IMR-90 (cell line): ENCODE data around the gene MERTK. TPM values are rescaled to one million over a fixed set of nuclear protein-coding genes. Genes with fewer than 3 reads are reported as not detected.

Experiments
- ATAC-seq: fragments of 200-7000 bp; cut with Tn5 transposase; 2 replicates; pipeline ENCODE4 v1.9.1; 2020; ENCODE audit warnings: low read depth, mild to moderate bottlenecking, moderate library complexity
- BruUV-seq: library from RNA; stranded (reverse); fragments of 400-500 nt; replicated peaks from 2 replicates; lab custom pipeline; 2021; lab: Mats Ljungman, UMichigan
- CTCF ChIA-PET: fragments of 300-600 bp; formaldehyde crosslinking; extraction: SDS; loops from one replicate; lab custom pipeline; 2021; ENCODE audit warnings: antibody characterized with exemption; lab: Yijun Ruan, JAX
- POLR2A ChIA-PET: fragments of 300-600 bp; sonication (Branson Sonifier 250); formaldehyde crosslinking; loops from one replicate; lab custom pipeline; 2022; ENCODE audit warnings: antibody characterized with exemption; ENCODE audit not compliant: unreplicated experiment; lab: Charles Lee
- DNase-seq: peaks from one replicate; pipeline ENCODE4 v3.0.0; 2013
- H2AFZ ChIP-seq: replicated peaks from 2 replicates; pipeline ENCODE3; 2013; ENCODE audit warnings: low read length, mild to moderate bottlenecking; ENCODE audit not compliant: poor library complexity
- H2AK5ac ChIP-seq: 2 replicates; pipeline ENCODE4 v1.6.1; 2013; ENCODE audit warnings: low read depth, low read length, inconsistent platforms
- H2AK9ac ChIP-seq: replicated peaks from 2 replicates; pipeline ENCODE3; 2013; ENCODE audit warnings: mild to moderate bottlenecking, low read depth, low read length, moderate library complexity; ENCODE audit not compliant: poor library complexity
- H2BK120ac ChIP-seq: 2 replicates; pipeline ENCODE4 v1.6.1; 2013; ENCODE audit warnings: low read depth, low read length, inconsistent platforms
- H2BK15ac ChIP-seq: 3 replicates; pipeline ENCODE4 v1.6.1; 2013; ENCODE audit warnings: low read depth, low read length, inconsistent platforms
- H2BK20ac ChIP-seq: 2 replicates; pipeline ENCODE4 v1.6.1; 2013; ENCODE audit warnings: low read depth, mild to moderate bottlenecking, inconsistent platforms, low read length, moderate library complexity
- H2BK5ac ChIP-seq: 2 replicates; pipeline ENCODE4 v1.6.1; 2013; ENCODE audit warnings: mild to moderate bottlenecking, low read depth, low read length, inconsistent platforms; ENCODE audit not compliant: poor library complexity, severe bottlenecking
- H3K14ac ChIP-seq: replicated peaks from 2 replicates; pipeline ENCODE4 v1.6.1; 2013; ENCODE audit warnings: low read depth, low read length, inconsistent platforms
- H3K18ac ChIP-seq: 2 replicates; pipeline ENCODE4 v1.6.1; 2013; ENCODE audit warnings: low read depth, low read length, control low read depth
- H3K23ac ChIP-seq: 2 replicates; pipeline ENCODE4 v1.6.1; 2013; ENCODE audit warnings: low read depth, low read length, inconsistent platforms
- H3K27ac ChIP-seq: 2 replicates; pipeline ENCODE4 v1.5.1; 2013; ENCODE audit warnings: mild to moderate bottlenecking, control low read depth, low read length; ENCODE audit not compliant: insufficient read depth
- H3K27me3 ChIP-seq: 2 replicates; pipeline ENCODE4 v1.6.1; 2013; ENCODE audit warnings: low read length; ENCODE audit not compliant: control insufficient read depth, insufficient read depth
- H3K36me3 ChIP-seq: 2 replicates; pipeline ENCODE4 v1.6.1; 2013; ENCODE audit warnings: low read length, mixed read lengths; ENCODE audit not compliant: control insufficient read depth, insufficient read depth
- H3K4ac ChIP-seq: 2 replicates; pipeline ENCODE4 v1.6.1; 2013; ENCODE audit warnings: low read depth, low read length, inconsistent platforms
- H3K4me1 ChIP-seq: 2 replicates; pipeline ENCODE4 v1.6.1; 2013; ENCODE audit warnings: low read length, mixed read lengths; ENCODE audit not compliant: control insufficient read depth, insufficient read depth
- H3K4me2 ChIP-seq: 2 replicates; pipeline ENCODE4 v1.6.1; 2013; ENCODE audit warnings: low read depth, mild to moderate bottlenecking, control low read depth, low read length, moderate library complexity
- H3K4me3 ChIP-seq: 2 replicates; pipeline ENCODE4 v1.5.1; 2013; ENCODE audit warnings: low read depth, mild to moderate bottlenecking, control low read depth, low read length, moderate library complexity; ENCODE audit not compliant: insufficient read depth
- H3K56ac ChIP-seq: 2 replicates; pipeline ENCODE4 v1.6.1; 2013; ENCODE audit warnings: low read length, inconsistent platforms; ENCODE audit not compliant: insufficient read depth; ENCODE audit errors: extremely low read depth
- H3K79me1 ChIP-seq, 2 experiments: 2 replicates each; pipeline ENCODE4 v1.6.1; 2013; ENCODE audit warnings: low read length in 2 of 2, inconsistent platforms in 1 of 2, low read depth in 1 of 2
- H3K9ac ChIP-seq: 2 replicates; pipeline ENCODE4 v1.6.1; 2013; ENCODE audit warnings: low read depth, low read length, control low read depth
- H3K9me1 ChIP-seq: 2 replicates; pipeline ENCODE4 v1.6.1; 2013; ENCODE audit warnings: low read length, inconsistent platforms; ENCODE audit not compliant: insufficient read depth
- H3K9me3 ChIP-seq: 2 replicates; pipeline ENCODE4 v1.6.1; 2013; ENCODE audit warnings: low read length; ENCODE audit not compliant: control insufficient read depth, insufficient read depth
- H4K20me1 ChIP-seq: 2 replicates; pipeline ENCODE4 v1.6.1; 2013; ENCODE audit warnings: low read length, inconsistent platforms; ENCODE audit not compliant: insufficient read depth
- H4K5ac ChIP-seq: 2 replicates; pipeline ENCODE4 v1.6.1; 2013; ENCODE audit warnings: mild to moderate bottlenecking, low read depth, low read length, control low read depth
- H4K8ac ChIP-seq, 2 experiments: 2 replicates each; pipeline ENCODE4 v1.6.1; 2013; ENCODE audit warnings: low read depth in 2 of 2, low read length in 2 of 2, control low read depth in 1 of 2, inconsistent platforms in 1 of 2
- H4K91ac ChIP-seq: 2 replicates; pipeline ENCODE4 v1.6.1; 2013; ENCODE audit warnings: low read depth, low read length, inconsistent platforms; ENCODE audit not compliant: insufficient read depth
- BHLHE40 ChIP-seq: fragments of 150-350 bp; IDR thresholded peaks from 2 replicates; pipeline ENCODE4 v1.6.1; 2016; ENCODE audit warnings: mild to moderate bottlenecking, low read depth, low read length
- CEBPB ChIP-seq: IDR thresholded peaks from 2 replicates; pipeline ENCODE4 v1.6.1; 2012; ENCODE audit warnings: low read depth, low read length, improper control_type of control experiment
- FOS ChIP-seq: fragments of 150-350 bp; IDR thresholded peaks from 2 replicates; pipeline ENCODE4 v1.6.1; 2016; ENCODE audit warnings: low read depth, low read length
- MAFK ChIP-seq: IDR thresholded peaks from 2 replicates; pipeline ENCODE4 v1.6.1; 2012; ENCODE audit warnings: low read depth, low read length, improper control_type of control experiment
- MXI1 ChIP-seq: IDR thresholded peaks from 2 replicates; pipeline ENCODE4 v1.6.1; 2012; ENCODE audit warnings: low read depth, mild to moderate bottlenecking, low read length, moderate library complexity, borderline replicate concordance
- NFE2L2 ChIP-seq: fragments of 150-350 bp; IDR thresholded peaks from 2 replicates; pipeline ENCODE4 v1.6.1; 2016; ENCODE audit warnings: low read depth, mild to moderate bottlenecking, low read length
- RCOR1 ChIP-seq: IDR thresholded peaks from 2 replicates; pipeline ENCODE4 v1.6.1; 2012; ENCODE audit warnings: mild to moderate bottlenecking, low read length, improper control_type of control experiment; ENCODE audit not compliant: insufficient replicate concordance
- SMC3 ChIP-seq: fragments of 150-350 bp; IDR thresholded peaks from 2 replicates; pipeline ENCODE4 v1.6.1; 2016; ENCODE audit warnings: low read depth, mild to moderate bottlenecking, antibody characterized with exemption, low read length, moderate library complexity
- WGBS, 2 experiments: methylation state at CpG; one replicate each; pipeline versions ENCODE4 v1.1.5 to v1.1.7; 2013; ENCODE audit warnings: missing lambda C conversion rate in 2 of 2; ENCODE audit not compliant: insufficient read length in 1 of 2; ENCODE audit errors: extremely low coverage in 2 of 2; 5-methylcytosine and 5-hydroxymethylcytosine counted together
- dilution Hi-C: fragments of 300-500 bp; cut with HindIII; formaldehyde crosslinking; loops from one replicate; pipeline ENCODE4 v1.14.3; 2018; ENCODE audit warnings: low sequenced_read_pairs; ENCODE audit not compliant: unreplicated experiment
- in situ Hi-C: fragments of 300-500 bp; cut with MboI; formaldehyde crosslinking; loops from 3 replicates; pipeline ENCODE4 v1.14.3; 2019; ENCODE audit warnings: low sequenced_read_pairs, inconsistent platforms, mixed read lengths
- intact Hi-C: fragments of 100-400 bp; cut with micrococcal nuclease; formaldehyde crosslinking; loops from 2 replicates; pipeline ENCODE4 v1.10.0; 2022
- polyA plus RNA-seq, 3 experiments: library from polyadenylated mRNA; depleted of rRNA; stranded (reverse); fragments of >200 nt; gene quantifications; 2 replicates each; pipeline ENCODE4 v1.2.3, GENCODE V29; 2012; ENCODE audit warnings: low replicate concordance in 1 of 3
- total RNA-seq: library from RNA; depleted of rRNA; stranded (reverse); fragments of >200 nt; gene quantifications from 2 replicates; pipeline ENCODE4 v1.2.3, GENCODE V29; 2012
- TF ChIP-seq, protein P1 (sequence below): fragments of 150-350 bp; IDR thresholded peaks from 2 replicates; pipeline ENCODE4 v1.6.1; 2016; ENCODE audit warnings: low read depth, mild to moderate bottlenecking, low read length, moderate library complexity, borderline replicate concordance
- TF ChIP-seq, protein P2 (sequence below): conservative IDR thresholded peaks from 2 replicates; pipeline ENCODE4 v1.5.1; 2012; ENCODE audit warnings: mild to moderate bottlenecking, low read depth, low read length, improper control_type of control experiment

Gene MERTK
- total and polyA plus RNA-seq, 2 of the 4 experiments (the other 2 are of a cell fraction), result 0.36 to 0.62 TPM

DNA sequence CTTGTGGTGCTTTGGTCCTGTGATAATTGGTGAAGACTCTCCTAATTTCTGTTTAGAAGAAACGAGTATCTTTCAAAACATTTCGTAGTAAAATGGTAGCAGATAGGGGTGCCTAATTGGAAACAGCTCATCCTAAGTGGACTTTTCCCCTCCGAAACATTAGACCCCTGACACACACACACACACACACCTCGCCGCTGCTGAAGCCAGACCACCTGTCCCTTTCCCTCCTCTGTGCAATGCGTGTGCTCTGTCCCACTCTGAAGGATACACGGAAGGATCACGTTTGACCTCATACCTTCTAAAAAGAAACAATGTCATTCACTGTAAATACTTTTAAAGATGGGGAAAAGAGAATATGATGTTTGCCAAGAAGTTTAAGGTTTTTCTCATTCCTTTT is 120.4 kb downstream of the MERTK start:
- dilution Hi-C loops (no loop called here), in situ Hi-C loops (no loop called here), intact Hi-C loops (no loop called here)
- Histone ChIP-seq H2AK5ac (no peak overlapping the region), H2BK120ac (no peak overlapping the region), H4K8ac (no peak overlapping the region), H3K27me3 (peaks cover 6% of the 10 kb centered on the region), H3K56ac (no peak overlapping the region), H2AFZ (no peak overlapping the region), H4K20me1 (no peaks in the 10 kb centered on the region; the same call in 1 of the 2 replicates), H4K91ac (no peak overlapping the region), H3K9ac (no peak overlapping the region), H3K36me3 (no peaks in the 10 kb centered on the region), H3K9me3 (no peaks in the 10 kb centered on the region), H3K9me1 (no peaks in the 10 kb centered on the region), H4K5ac (no peak overlapping the region), H3K4me1 (no peaks in the 10 kb centered on the region), H2BK15ac (no peak overlapping the region), H3K4me2 (no peak overlapping the region), H3K4ac (no peak overlapping the region), H3K79me1 (no peaks in the 10 kb centered on the region), H3K18ac (no peak overlapping the region), H3K4me3 (no peak overlapping the region), H2AK9ac (no peak overlapping the region), H2BK5ac (no peak overlapping the region), H3K27ac (no peak overlapping the region), H3K14ac (no peak overlapping the region), H3K23ac (no peak overlapping the region), H2BK20ac (no peak overlapping the region)
- POLR2A ChIA-PET, result no interaction called here
- TF ChIP-seq BHLHE40, result no peak
- TF ChIP-seq RCOR1, result no peak
- TF ChIP-seq SMC3, result no peak
- no peak for TF ChIP-seq NFE2L2
- TF ChIP-seq, protein P1, sequence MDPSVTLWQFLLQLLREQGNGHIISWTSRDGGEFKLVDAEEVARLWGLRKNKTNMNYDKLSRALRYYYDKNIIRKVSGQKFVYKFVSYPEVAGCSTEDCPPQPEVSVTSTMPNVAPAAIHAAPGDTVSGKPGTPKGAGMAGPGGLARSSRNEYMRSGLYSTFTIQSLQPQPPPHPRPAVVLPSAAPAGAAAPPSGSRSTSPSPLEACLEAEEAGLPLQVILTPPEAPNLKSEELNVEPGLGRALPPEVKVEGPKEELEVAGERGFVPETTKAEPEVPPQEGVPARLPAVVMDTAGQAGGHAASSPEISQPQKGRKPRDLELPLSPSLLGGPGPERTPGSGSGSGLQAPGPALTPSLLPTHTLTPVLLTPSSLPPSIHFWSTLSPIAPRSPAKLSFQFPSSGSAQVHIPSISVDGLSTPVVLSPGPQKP, result no peak
- TF ChIP-seq, protein P2, sequence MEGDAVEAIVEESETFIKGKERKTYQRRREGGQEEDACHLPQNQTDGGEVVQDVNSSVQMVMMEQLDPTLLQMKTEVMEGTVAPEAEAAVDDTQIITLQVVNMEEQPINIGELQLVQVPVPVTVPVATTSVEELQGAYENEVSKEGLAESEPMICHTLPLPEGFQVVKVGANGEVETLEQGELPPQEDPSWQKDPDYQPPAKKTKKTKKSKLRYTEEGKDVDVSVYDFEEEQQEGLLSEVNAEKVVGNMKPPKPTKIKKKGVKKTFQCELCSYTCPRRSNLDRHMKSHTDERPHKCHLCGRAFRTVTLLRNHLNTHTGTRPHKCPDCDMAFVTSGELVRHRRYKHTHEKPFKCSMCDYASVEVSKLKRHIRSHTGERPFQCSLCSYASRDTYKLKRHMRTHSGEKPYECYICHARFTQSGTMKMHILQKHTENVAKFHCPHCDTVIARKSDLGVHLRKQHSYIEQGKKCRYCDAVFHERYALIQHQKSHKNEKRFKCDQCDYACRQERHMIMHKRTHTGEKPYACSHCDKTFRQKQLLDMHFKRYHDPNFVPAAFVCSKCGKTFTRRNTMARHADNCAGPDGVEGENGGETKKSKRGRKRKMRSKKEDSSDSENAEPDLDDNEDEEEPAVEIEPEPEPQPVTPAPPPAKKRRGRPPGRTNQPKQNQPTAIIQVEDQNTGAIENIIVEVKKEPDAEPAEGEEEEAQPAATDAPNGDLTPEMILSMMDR, result no peak
- no peak for TF ChIP-seq CEBPB
- no peak for TF ChIP-seq MAFK
- no peak for TF ChIP-seq MXI1
- no peak for TF ChIP-seq FOS
- ATAC-seq, result no peak
- no peak for DNase-seq
- CTCF ChIA-PET, result no interaction called here
- no TSS peak for BruUV-seq
- no CpG with 5 or more reads among the region's 8 CpGs for WGBS, 2 experiments
